Right lobe of liver (tissue), 4 donors: ENCODE measurements around the gene CACNA1D.

ENCODE experiments used
- CTCF ChIP-seq, 4 donors: fragments of 200-600 bp in 3 of 4; fragments of 450-650 bp in 1 of 4; IDR thresholded peaks; one replicate each; pipeline versions ENCODE4 v1.5.1 to v1.8.0; 2016 to 2022; ENCODE audit warnings: antibody characterized with exemption in 4 of 4, mild to moderate bottlenecking in 2 of 4
- POLR2A ChIP-seq: fragments of 450-650 bp; IDR thresholded peaks from one replicate; pipeline ENCODE4 v1.6.1; 2017; ENCODE audit warnings: antibody characterized with exemption, mild to moderate bottlenecking
- donor health status: DM: no; HTN: no; CAD: no.
- donor health status: DM: no; HTN: no; CAD: no.
- donor health status: DM: no; HTN: yes; CAD: no.

- TF ChIP-seq CTCF (IDR thresholded peaks at IDR 0.05) = no peak
- no peak for TF ChIP-seq POLR2A
These were observed 99.2 kb downstream of the CACNA1D start for GRCh38 chr3:53593611-53594010.
